ENCODE measurements around the gene SLC39A5.

DNA sequence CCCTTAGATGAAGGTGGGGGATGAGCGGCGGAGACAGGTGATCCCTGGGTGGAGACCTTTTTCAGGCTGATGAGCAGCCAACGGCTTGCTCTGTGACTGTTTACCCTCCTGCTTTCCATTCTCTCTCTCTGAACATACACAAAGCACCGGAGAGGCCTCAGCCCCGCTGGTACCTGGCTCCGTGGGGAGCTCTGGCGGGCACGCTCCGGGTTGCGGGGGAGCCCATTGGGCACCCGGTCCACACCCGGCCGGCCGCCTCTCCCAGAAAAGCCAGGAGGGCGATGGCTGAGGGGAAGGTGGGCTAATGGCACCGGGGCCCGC, 41.1 kb upstream of the SLC39A5 start:
- TF ChIP-seq POLR2AphosphoS5 (IDR thresholded peaks at IDR 0.05) (no peak), EP300 (IDR thresholded peaks at IDR 0.05) (no peak), CTCF (IDR thresholded peaks at IDR 0.05) (no peak), POLR2A (IDR thresholded peaks at IDR 0.05) (no peak)
